ENCODE results near the gene DRC7. TPM values are rescaled to one million over a fixed set of nuclear protein-coding genes. Genes with fewer than 3 reads are reported as not detected.

The DRC7 gene
- total RNA-seq, 1 donor from 2014 or later: not detected

DNA sequence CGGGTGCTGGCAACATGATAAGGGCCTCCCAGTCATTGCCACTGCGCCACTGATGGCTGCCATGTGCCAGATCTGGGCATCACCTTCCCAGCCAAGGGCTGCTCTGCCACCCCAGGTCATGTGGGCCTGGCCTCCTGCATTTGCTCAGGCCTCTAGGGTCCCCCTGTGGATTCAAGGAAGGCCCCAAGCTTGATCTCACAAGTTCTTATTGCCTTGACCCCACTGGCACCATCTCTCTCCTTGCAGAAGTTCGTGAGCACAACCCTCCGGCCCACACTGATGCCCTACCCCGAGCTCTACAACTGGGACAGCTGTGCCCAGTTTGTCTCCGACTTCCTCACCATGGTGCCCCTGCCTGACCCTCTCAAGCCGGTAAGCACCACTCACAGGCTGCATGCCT lies 5.3 kb downstream of the DRC7 start:
- H3K27me3 Mint-ChIP-seq (ENCODE audit: unreplicated experiment): peaks cover 4% of the 10 kb centered on the region
- H3K4me3 Mint-ChIP-seq (ENCODE audit: unreplicated experiment): no peak overlapping the region
- DNase-seq: no peak
- peaks cover 2% of the 10 kb centered on the region for H3K4me1 Mint-ChIP-seq (ENCODE audit: low read depth, unreplicated experiment)
- TF ChIP-seq, protein P1, sequence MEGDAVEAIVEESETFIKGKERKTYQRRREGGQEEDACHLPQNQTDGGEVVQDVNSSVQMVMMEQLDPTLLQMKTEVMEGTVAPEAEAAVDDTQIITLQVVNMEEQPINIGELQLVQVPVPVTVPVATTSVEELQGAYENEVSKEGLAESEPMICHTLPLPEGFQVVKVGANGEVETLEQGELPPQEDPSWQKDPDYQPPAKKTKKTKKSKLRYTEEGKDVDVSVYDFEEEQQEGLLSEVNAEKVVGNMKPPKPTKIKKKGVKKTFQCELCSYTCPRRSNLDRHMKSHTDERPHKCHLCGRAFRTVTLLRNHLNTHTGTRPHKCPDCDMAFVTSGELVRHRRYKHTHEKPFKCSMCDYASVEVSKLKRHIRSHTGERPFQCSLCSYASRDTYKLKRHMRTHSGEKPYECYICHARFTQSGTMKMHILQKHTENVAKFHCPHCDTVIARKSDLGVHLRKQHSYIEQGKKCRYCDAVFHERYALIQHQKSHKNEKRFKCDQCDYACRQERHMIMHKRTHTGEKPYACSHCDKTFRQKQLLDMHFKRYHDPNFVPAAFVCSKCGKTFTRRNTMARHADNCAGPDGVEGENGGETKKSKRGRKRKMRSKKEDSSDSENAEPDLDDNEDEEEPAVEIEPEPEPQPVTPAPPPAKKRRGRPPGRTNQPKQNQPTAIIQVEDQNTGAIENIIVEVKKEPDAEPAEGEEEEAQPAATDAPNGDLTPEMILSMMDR (IDR thresholded peaks at IDR 0.05; ENCODE audit: partially characterized antibody, unreplicated experiment): no peak
- no peaks in the 10 kb centered on the region for H3K9me3 Mint-ChIP-seq (ENCODE audit: unreplicated experiment)
- H3K36me3 Mint-ChIP-seq (ENCODE audit: unreplicated experiment): no peaks in the 10 kb centered on the region
- H3K27ac Mint-ChIP-seq (ENCODE audit: unreplicated experiment): no peak overlapping the region

DNA sequence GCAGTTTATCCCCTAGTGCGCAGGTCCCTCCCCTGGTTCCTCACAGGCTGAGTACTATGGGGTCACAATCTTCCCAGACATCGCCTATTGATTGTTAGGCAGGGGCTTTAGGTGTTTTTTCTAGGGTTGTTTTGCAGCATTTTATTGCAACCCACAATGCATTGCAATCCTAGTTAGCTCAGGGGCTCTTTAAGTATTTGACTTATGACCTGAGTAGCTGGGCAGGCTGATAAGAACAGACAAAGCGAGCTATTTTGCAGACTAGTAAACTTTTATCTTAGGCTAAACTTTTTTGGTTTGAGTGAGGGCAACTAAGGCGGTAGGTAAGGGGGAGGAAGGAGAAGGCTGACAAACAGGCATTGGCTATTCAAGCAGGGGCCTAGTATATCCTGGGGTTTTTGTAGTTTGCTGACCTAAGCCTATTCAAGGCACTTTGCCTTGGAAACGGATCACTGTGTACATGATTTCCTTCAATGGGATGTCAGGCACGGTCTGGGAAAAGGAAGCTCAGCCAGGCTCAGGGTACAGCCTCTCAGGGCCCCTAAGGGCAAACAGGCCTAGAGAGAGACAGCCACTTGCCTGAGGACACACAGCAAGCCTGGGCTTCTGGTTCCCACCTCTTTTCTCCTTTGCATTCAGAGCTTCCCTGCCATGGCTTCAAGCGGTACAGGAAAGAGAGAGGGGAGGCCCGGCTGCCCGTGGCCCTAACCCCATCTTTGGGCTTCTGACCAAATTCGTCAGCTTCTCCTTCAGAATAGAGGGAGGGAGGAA lies 6.4 kb downstream of the DRC7 start:
- DNase-seq: no peak
- Mint-ChIP-seq H3K4me3 (ENCODE audit: unreplicated experiment) (no peak overlapping the region), H3K36me3 (ENCODE audit: unreplicated experiment) (no peaks in the 10 kb centered on the region), H3K9me3 (ENCODE audit: unreplicated experiment) (no peaks in the 10 kb centered on the region), H3K27ac (ENCODE audit: unreplicated experiment) (no peak overlapping the region), H3K27me3 (ENCODE audit: unreplicated experiment) (peaks cover 2% of the 10 kb centered on the region), H3K4me1 (ENCODE audit: low read depth, unreplicated experiment) (peaks cover 2% of the 10 kb centered on the region)
- TF ChIP-seq, protein P1 (IDR thresholded peaks at IDR 0.05; ENCODE audit: partially characterized antibody, unreplicated experiment): no peak

- Mint-ChIP-seq H3K4me1 (ENCODE audit: low read depth, unreplicated experiment) (peaks cover 2% of the 10 kb centered on the region), H3K4me3 (ENCODE audit: unreplicated experiment) (no peak overlapping the region), H3K27me3 (ENCODE audit: unreplicated experiment) (peaks cover 2% of the 10 kb centered on the region), H3K9me3 (ENCODE audit: unreplicated experiment) (peaks cover under 1% of the 10 kb centered on the region), H3K36me3 (ENCODE audit: unreplicated experiment) (no peaks in the 10 kb centered on the region), H3K27ac (ENCODE audit: unreplicated experiment) (no peak overlapping the region)
- TF ChIP-seq, protein P1 (IDR thresholded peaks at IDR 0.05; ENCODE audit: partially characterized antibody, unreplicated experiment): no peak
- no peak for DNase-seq
These were observed 7.3 kb downstream of the DRC7 start for GRCh38 chr16:57701759-57702371.

- Mint-ChIP-seq H3K27me3 (ENCODE audit: unreplicated experiment) (peaks cover 7% of the 10 kb centered on the region), H3K4me3 (ENCODE audit: unreplicated experiment) (no peak overlapping the region), H3K4me1 (ENCODE audit: low read depth, unreplicated experiment) (peaks cover 2% of the 10 kb centered on the region), H3K27ac (ENCODE audit: unreplicated experiment) (no peak overlapping the region), H3K9me3 (ENCODE audit: unreplicated experiment) (peaks cover 3% of the 10 kb centered on the region), H3K36me3 (ENCODE audit: unreplicated experiment) (peaks cover 10% of the 10 kb centered on the region)
- DNase-seq: no peak
- TF ChIP-seq, protein P1 (IDR thresholded peaks at IDR 0.05; ENCODE audit: partially characterized antibody, unreplicated experiment): no peak
These were observed 8.9 kb downstream of the DRC7 start for GRCh38 chr16:57703416-57704010.

All from glutamatergic neuron (in vitro differentiated cells).